K562 treated with DMSO at 1 percent for 12 hours (cell line): Measurements from ENCODE around the gene MCM5. TPM values are rescaled to one million over a fixed set of nuclear protein-coding genes. Genes with fewer than 3 reads are reported as not detected.

ENCODE experiments used
- total RNA-seq: library from RNA; unstranded; fragments of 300-600 nt; gene quantifications from 2 replicates; pipeline ENCODE4 v1.2.3, GENCODE V29; 2022; ENCODE audit not compliant: insufficient read depth

MCM5 gene
- 85.1 and 94.8 TPM in 2 replicates for total RNA-seq

GRCh38 chr22:35399678-35400500 is at the start of gene MCM5:
TSS of gene MCM5 (plus strand) at chr22:35400140. CDS start at chr22:35400439, 299 bp downstream.

GRCh38 chr22:35380537-35381423 is 19.2 kb upstream of the MCM5 start, which contains the start of gene HMOX1:
TSS of gene HMOX1 (plus strand) at chr22:35381096. CDS start at chr22:35381174, 78 bp downstream.

Other genes with a start within 250 kb of the MCM5 start
- gene HMGXB4, start 142.6 kb upstream of the MCM5 start, total RNA-seq, result 10.3 and 18.6 TPM in 2 replicates
- gene TOM1, start 100.2 kb upstream of the MCM5 start, total RNA-seq, result 44.6 and 47.9 TPM in 2 replicates
- not detected in 2 replicates for gene HMOX1, start 19.0 kb upstream of the MCM5 start, total RNA-seq
- 0.22 TPM in 1 of 2 replicates, not detected in the other for gene RASD2, start 140.7 kb downstream of the MCM5 start, total RNA-seq
- gene MB, start 217.2 kb downstream of the MCM5 start, total RNA-seq, result not detected in 2 replicates
- gene APOL6, start 248.3 kb downstream of the MCM5 start, total RNA-seq, result 3.9 and 11.7 TPM in 2 replicates